ENCODE measurements around the gene HEXB.

HEXB gene

GRCh38 chr5:74679966-74680365 is 5.1 kb upstream of the HEXB start:
- no peak for TF ChIP-seq CTCF (IDR thresholded peaks at IDR 0.05; ENCODE audit: low read depth, low read length)
- no peak overlapping the region for H3K4me3 ChIP-seq (replicated peaks in 1 of 2; ENCODE audit: low read depth in 2 of 2, low read length in 2 of 2)
- peak in 1 of 2 donors; percentile 31 for DNase-seq (ENCODE audit: low read depth in 2 of 2)

- peak overlapping the region; percentile 80 to 95 for H3K4me3 ChIP-seq (replicated peaks in 1 of 2; ENCODE audit: low read depth in 2 of 2, low read length in 2 of 2)
- peak; percentile 43 to 49 for DNase-seq (ENCODE audit: low read depth in 2 of 2)
- no peak for TF ChIP-seq CTCF (IDR thresholded peaks at IDR 0.05; ENCODE audit: low read depth, low read length)
Measured at GRCh38 chr5:74685979-74686631, 1.1 kb downstream of the HEXB start.

- DNase-seq (ENCODE audit: low read depth in 2 of 2): peak in 1 of 2 donors; percentile 22
- H3K4me3 ChIP-seq (replicated peaks in 1 of 2; ENCODE audit: low read depth in 2 of 2, low read length in 2 of 2): no peak overlapping the region
- no peak for TF ChIP-seq CTCF (IDR thresholded peaks at IDR 0.05; ENCODE audit: low read depth, low read length)
Measured at GRCh38 chr5:74686962-74687751, 2.1 kb downstream of the HEXB start.

GRCh38 chr5:74693191-74693590 is 8.2 kb downstream of the HEXB start:
- DNase-seq (ENCODE audit: low read depth in 2 of 2): peak in 1 of 2 donors; percentile 30
- TF ChIP-seq CTCF (IDR thresholded peaks at IDR 0.05; ENCODE audit: low read depth, low read length): no peak
- no peak overlapping the region for H3K4me3 ChIP-seq (replicated peaks in 1 of 2; ENCODE audit: low read depth in 2 of 2, low read length in 2 of 2)

GRCh38 chr5:74717596-74717995 is 32.6 kb downstream of the HEXB start:
- no peak for DNase-seq (ENCODE audit: low read depth in 2 of 2)
- TF ChIP-seq CTCF (IDR thresholded peaks at IDR 0.05; ENCODE audit: low read depth, low read length): no peak
- H3K4me3 ChIP-seq (replicated peaks in 1 of 2; ENCODE audit: low read depth in 2 of 2, low read length in 2 of 2): no peak overlapping the region

GRCh38 chr5:74722271-74722670 is 37.2 kb downstream of the HEXB start:
- no peak for DNase-seq (ENCODE audit: low read depth in 2 of 2)
- H3K4me3 ChIP-seq (replicated peaks in 1 of 2; ENCODE audit: low read depth in 2 of 2, low read length in 2 of 2): no peak overlapping the region
- TF ChIP-seq CTCF (IDR thresholded peaks at IDR 0.05; ENCODE audit: low read depth, low read length): no peak
